ENCODE data around the gene FIBP.

FIBP gene

GRCh38 chr11:65844231-65844872, 43.9 kb downstream of the FIBP start:
- DNase-seq (ENCODE audit: low spot score), result no peak

DNA sequence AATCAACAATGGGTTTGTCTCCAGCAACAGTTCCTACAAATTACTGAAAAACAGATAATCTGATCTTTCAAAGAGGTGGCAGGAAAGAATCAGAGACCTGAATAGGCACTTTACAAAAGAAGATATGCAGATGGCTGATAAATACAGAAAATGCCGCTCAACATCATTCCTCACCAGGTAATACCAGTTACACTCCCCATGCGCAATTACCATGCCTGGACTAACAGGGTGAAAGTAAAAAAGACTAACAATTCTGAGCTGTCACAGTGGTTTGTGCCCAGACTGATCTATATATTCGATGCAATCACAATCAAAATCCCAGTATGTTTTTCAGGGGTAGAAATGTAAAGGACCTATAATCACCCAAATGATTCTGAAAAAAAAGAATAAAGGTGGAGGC, 44.5 kb downstream of the FIBP start:
- no peak for DNase-seq (ENCODE audit: low spot score)

- no peak for DNase-seq (ENCODE audit: low spot score)
Measured at GRCh38 chr11:65842144-65842543, 46.1 kb downstream of the FIBP start.

DNA sequence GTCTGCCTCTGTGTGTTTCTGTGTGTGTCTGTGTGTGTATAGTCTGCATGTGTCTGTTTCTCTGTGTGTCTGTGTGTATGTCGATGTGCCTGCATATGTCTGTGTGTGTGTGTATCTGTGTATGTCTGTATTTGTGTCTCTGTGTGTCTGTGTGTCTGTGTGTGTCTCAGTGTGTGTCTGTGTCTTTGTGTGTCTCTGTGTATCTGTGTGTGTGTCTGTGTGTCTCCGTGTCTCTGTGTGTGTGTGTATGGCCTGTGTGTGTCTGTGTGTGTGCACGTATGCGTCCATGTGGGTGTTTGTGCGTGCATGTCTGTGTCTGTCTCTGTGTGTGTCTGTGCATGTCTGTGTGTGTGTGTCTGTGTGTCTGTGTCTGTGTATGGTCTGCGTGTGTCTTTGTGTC, 54.1 kb downstream of the FIBP start:
- DNase-seq (ENCODE audit: low spot score), result no peak

Measured in CD4-positive, alpha-beta T cell treated with Interleukin-2 at 100 ng/mL for 4 hours (primary cell).